Endothelial cell (in vitro differentiated cells): ENCODE results near the gene NFX1. TPM values are rescaled to one million over a fixed set of nuclear protein-coding genes. Genes with fewer than 3 reads are reported as not detected.

ENCODE experiments used
- DNase-seq: peaks from one replicate; pipeline ENCODE4 v3.0.0; 2021; ENCODE audit warnings: low spot score
- H3K27ac Mint-ChIP-seq: one replicate; pipeline ENCODE4 v1.8.0; 2021; ENCODE audit warnings: mixed read lengths, inconsistent platforms; ENCODE audit not compliant: unreplicated experiment
- H3K27me3 Mint-ChIP-seq: one replicate; pipeline ENCODE4 v1.8.0; 2021; ENCODE audit warnings: mild to moderate bottlenecking, moderate library complexity, mixed read lengths, inconsistent platforms; ENCODE audit not compliant: unreplicated experiment
- H3K36me3 Mint-ChIP-seq: one replicate; pipeline ENCODE4 v1.8.0; 2021; ENCODE audit warnings: mild to moderate bottlenecking, low read depth, mixed read lengths, inconsistent platforms; ENCODE audit not compliant: unreplicated experiment
- H3K4me1 Mint-ChIP-seq: one replicate; pipeline ENCODE4 v1.8.0; 2021; ENCODE audit warnings: mild to moderate bottlenecking, mixed read lengths, inconsistent platforms; ENCODE audit not compliant: unreplicated experiment
- H3K4me3 Mint-ChIP-seq: one replicate; pipeline ENCODE4 v1.8.0; 2021; ENCODE audit warnings: mild to moderate bottlenecking, mixed read lengths, inconsistent platforms; ENCODE audit not compliant: unreplicated experiment
- H3K9me3 Mint-ChIP-seq: one replicate; pipeline ENCODE4 v1.8.0; 2021; ENCODE audit warnings: mixed read lengths, inconsistent platforms; ENCODE audit not compliant: unreplicated experiment
- long read RNA-seq: library from polyadenylated mRNA; unstranded; transcript quantifications from one replicate; pipeline ENCODE4 v2.0.0, GENCODE V29; 2020; ENCODE audit not compliant: unreplicated experiment
- total RNA-seq: library from RNA; stranded (reverse); fragmentation: NEBNext Ultra II Directional; extraction: Animal tissue kit (Norgen Biotek cat#: 25700); gene quantifications from one replicate; pipeline ENCODE4 v1.2.1, GENCODE V29; 2021; ENCODE audit not compliant: unreplicated experiment
- TF ChIP-seq, protein P1 (sequence below): fragments of 200-600 bp; sonication (generic); IDR thresholded peaks from one replicate; pipeline ENCODE4 v1.5.0; 2021; ENCODE audit warnings: antibody characterized with exemption; ENCODE audit not compliant: unreplicated experiment

NFX1 gene
- 33.5 TPM for total RNA-seq
- long read RNA-seq, full-length matches to known transcripts = 2 of 14 reads
- long read RNA-seq, partial matches to known transcripts = 7 of 14 reads
- long read RNA-seq, other reads (novel, unspliced or antisense) = 5 of 14 reads

- peak within 1 kb of the TSS; percentile 95 for H3K4me3 Mint-ChIP-seq
- no peaks in the 10 kb centered on the region for H3K9me3 Mint-ChIP-seq
- H3K4me1 Mint-ChIP-seq = peaks cover 25% of the 10 kb centered on the region
- peaks cover 10% of the 10 kb centered on the region for H3K27me3 Mint-ChIP-seq
- TF ChIP-seq, protein P1, sequence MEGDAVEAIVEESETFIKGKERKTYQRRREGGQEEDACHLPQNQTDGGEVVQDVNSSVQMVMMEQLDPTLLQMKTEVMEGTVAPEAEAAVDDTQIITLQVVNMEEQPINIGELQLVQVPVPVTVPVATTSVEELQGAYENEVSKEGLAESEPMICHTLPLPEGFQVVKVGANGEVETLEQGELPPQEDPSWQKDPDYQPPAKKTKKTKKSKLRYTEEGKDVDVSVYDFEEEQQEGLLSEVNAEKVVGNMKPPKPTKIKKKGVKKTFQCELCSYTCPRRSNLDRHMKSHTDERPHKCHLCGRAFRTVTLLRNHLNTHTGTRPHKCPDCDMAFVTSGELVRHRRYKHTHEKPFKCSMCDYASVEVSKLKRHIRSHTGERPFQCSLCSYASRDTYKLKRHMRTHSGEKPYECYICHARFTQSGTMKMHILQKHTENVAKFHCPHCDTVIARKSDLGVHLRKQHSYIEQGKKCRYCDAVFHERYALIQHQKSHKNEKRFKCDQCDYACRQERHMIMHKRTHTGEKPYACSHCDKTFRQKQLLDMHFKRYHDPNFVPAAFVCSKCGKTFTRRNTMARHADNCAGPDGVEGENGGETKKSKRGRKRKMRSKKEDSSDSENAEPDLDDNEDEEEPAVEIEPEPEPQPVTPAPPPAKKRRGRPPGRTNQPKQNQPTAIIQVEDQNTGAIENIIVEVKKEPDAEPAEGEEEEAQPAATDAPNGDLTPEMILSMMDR = no peak
- H3K36me3 Mint-ChIP-seq = peaks cover 22% of the 10 kb centered on the region
- peak; percentile 94 for DNase-seq
- H3K27ac Mint-ChIP-seq = peak within 1 kb of the TSS; percentile 96
Observed at GRCh38 chr9:33290247-33291030, at the start of gene NFX1. TSS of gene NFX1 (plus strand) at chr9:33290516. CDS start at chr9:33290573, 57 bp downstream.

GRCh38 chr9:33241298-33241697 lies 49.0 kb upstream of the NFX1 start:
- Mint-ChIP-seq H3K4me3 (no peak overlapping the region), H3K36me3 (peaks cover 6% of the 10 kb centered on the region), H3K27ac (peak overlapping the region; percentile 53), H3K9me3 (no peaks in the 10 kb centered on the region), H3K4me1 (no peaks in the 10 kb centered on the region), H3K27me3 (peaks cover 2% of the 10 kb centered on the region)
- DNase-seq = no peak
- TF ChIP-seq, protein P1 = no peak

GRCh38 chr9:33242609-33243134 lies 47.6 kb upstream of the NFX1 start:
- no peaks in the 10 kb centered on the region for H3K4me1 Mint-ChIP-seq

DNA sequence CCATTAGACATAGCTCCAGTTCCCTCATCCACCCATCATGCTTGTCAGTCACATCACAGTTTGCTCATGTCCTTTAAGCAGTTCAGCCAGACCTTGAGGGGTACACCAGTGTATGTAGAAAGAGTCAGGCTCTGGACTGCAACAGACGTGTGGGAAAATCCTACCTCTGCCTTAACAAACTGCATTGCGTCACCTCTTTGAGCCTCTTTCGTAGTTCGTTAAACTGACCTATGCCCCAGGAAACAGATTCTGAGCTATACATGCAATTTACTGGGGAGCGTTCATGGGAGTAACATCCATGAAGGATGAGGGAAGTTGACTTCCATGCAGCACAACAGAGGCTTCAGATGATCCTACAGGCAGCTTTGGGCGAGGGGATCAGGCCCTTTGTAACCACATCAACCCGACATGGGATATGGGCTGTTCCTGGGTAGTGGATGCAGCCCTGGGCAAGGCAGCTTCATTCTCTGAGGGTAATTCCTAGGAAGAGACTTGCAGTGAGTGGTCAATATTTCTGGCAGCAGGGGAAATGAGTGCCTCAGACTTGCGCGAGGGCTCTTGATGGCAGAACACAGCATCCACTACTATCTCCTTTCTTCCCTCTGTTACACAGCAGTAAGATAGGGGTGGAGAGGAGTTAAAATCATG lies 46.1 kb upstream of the NFX1 start:
- Mint-ChIP-seq H3K4me1 (peaks cover 1% of the 10 kb centered on the region), H3K4me3 (no peak overlapping the region), H3K27ac (no peak overlapping the region), H3K9me3 (no peaks in the 10 kb centered on the region), H3K27me3 (peaks cover 7% of the 10 kb centered on the region), H3K36me3 (peaks cover 19% of the 10 kb centered on the region)
- DNase-seq = no peak
- TF ChIP-seq, protein P1 = no peak

More at GRCh38 chr9:33242609-33243134, 47.6 kb upstream of the NFX1 start:
- peaks cover 16% of the 10 kb centered on the region for H3K36me3 Mint-ChIP-seq
- TF ChIP-seq, protein P1 = no peak
- no peak overlapping the region for H3K4me3 Mint-ChIP-seq
- H3K9me3 Mint-ChIP-seq = no peaks in the 10 kb centered on the region
- no peak for DNase-seq
- H3K27ac Mint-ChIP-seq = no peak overlapping the region
- peaks cover 4% of the 10 kb centered on the region for H3K27me3 Mint-ChIP-seq
